Hematopoietic multipotent progenitor cell treated with erythropoietin and hydrocortisone succinate and interleukin-3 and kit ligand, for 6 days (in vitro differentiated cells): ENCODE results near the gene TMEM132D.

ENCODE experiments used
- DNase-seq: peaks from one replicate; pipeline ENCODE4 v3.0.0-alpha.2; 2015

The TMEM132D gene

GRCh38 chr12:129025055-129025454, 878.8 kb downstream of the TMEM132D start:
- DNase-seq: no peak
